Uterus (tissue), 4 donors: Measurements from ENCODE around the gene MSANTD2. TPM values are rescaled to one million over a fixed set of nuclear protein-coding genes. Genes with fewer than 3 reads are reported as not detected.
A peak's percentile ranks its signal among the peaks of the same experiment; 100 is the strongest.

Experiments
- DNase-seq, 2 donors: peaks; one replicate each; pipeline ENCODE4 v3.0.0-alpha.2; 2019 to 2020
- H3K27ac ChIP-seq, 2 donors: fragments of 200-600 bp; sonication (generic); 1 replicate in 1 of 2; 2 replicates in 1 of 2; pipeline ENCODE4 v1.5.1; 2016 to 2018
- H3K27me3 ChIP-seq, 2 donors: fragments of 200-600 bp; sonication (generic); one replicate each; pipeline ENCODE4 v1.5.1; 2018 to 2019; ENCODE audit warnings: control low read depth in 1 of 2
- H3K36me3 ChIP-seq, 2 donors: fragments of 200-600 bp; sonication (generic); one replicate each; pipeline ENCODE4 v1.5.1; 2019; ENCODE audit warnings: control low read depth in 1 of 2
- H3K4me1 ChIP-seq, 2 donors: fragments of 200-600 bp; sonication (generic); one replicate each; pipeline ENCODE4 v1.5.1; 2018 to 2019; ENCODE audit warnings: control low read depth in 1 of 2
- H3K4me3 ChIP-seq, 2 donors: fragments of 200-600 bp; sonication (generic); 1 replicate in 1 of 2; 2 replicates in 1 of 2; pipeline ENCODE4 v1.5.1; 2018 to 2019; ENCODE audit warnings: mild to moderate bottlenecking in 1 of 2
- H3K9me3 ChIP-seq, 2 donors: fragments of 200-600 bp; sonication (generic); one replicate each; pipeline ENCODE4 v1.5.1; 2019; ENCODE audit warnings: control low read depth in 1 of 2
- CTCF ChIP-seq, 4 experiments: fragments of 200-600 bp in 2 of 4; fragments of 450-650 bp in 2 of 4; sonication (generic) in 2 of 4; IDR thresholded peaks; one replicate each; pipeline ENCODE4 v1.5.1; 2016 to 2019; ENCODE audit warnings: antibody characterized with exemption in 4 of 4, mild to moderate bottlenecking in 2 of 4, moderate library complexity in 1 of 4
- POLR2A ChIP-seq, 2 donors: fragments of 450-650 bp; IDR thresholded peaks; one replicate each; pipeline ENCODE4 v1.6.1; 2016; ENCODE audit warnings: antibody characterized with exemption in 2 of 2, mild to moderate bottlenecking in 1 of 2, moderate library complexity in 1 of 2
- intact Hi-C: fragments of 100-400 bp; cut with DNase I; formaldehyde crosslinking; loops from one replicate; pipeline ENCODE4 v1.15.1; 2023; ENCODE audit warnings: low total_unique reads
- total RNA-seq, 4 donors: library from RNA; depleted of rRNA in 3 of 4; stranded (reverse); fragments of >200 nt in 3 of 4; gene quantifications; one replicate each; pipeline versions ENCODE4 v1.1.0 to v1.2.4, GENCODE V29; 2014 to 2023
- donor health status: DM: yes; HTN: yes; CAD: no.

The MSANTD2 gene
- total RNA-seq, 4 donors from 2014 or later = 5.1 to 36.6 (median 24.5) TPM

- no peaks in the 10 kb centered on the region for H3K4me1 ChIP-seq
- H3K9me3 ChIP-seq = no peaks in the 10 kb centered on the region
- intact Hi-C loops = no loop called here
- no peaks in the 10 kb centered on the region for H3K36me3 ChIP-seq
- peak overlapping the region in 1 of 2 donors; percentile 21 for H3K27ac ChIP-seq
- TF ChIP-seq CTCF (IDR thresholded peaks at IDR 0.05) (no peak), POLR2A (IDR thresholded peaks at IDR 0.05) (no peak)
- no peak overlapping the region for H3K4me3 ChIP-seq
- DNase-seq = no peak
- peaks cover 6 to 24% of the 10 kb centered on the region in 2 donors for H3K27me3 ChIP-seq
Observed at GRCh38 chr11:124749912-124750311, 50.3 kb downstream of the MSANTD2 start.

DNA sequence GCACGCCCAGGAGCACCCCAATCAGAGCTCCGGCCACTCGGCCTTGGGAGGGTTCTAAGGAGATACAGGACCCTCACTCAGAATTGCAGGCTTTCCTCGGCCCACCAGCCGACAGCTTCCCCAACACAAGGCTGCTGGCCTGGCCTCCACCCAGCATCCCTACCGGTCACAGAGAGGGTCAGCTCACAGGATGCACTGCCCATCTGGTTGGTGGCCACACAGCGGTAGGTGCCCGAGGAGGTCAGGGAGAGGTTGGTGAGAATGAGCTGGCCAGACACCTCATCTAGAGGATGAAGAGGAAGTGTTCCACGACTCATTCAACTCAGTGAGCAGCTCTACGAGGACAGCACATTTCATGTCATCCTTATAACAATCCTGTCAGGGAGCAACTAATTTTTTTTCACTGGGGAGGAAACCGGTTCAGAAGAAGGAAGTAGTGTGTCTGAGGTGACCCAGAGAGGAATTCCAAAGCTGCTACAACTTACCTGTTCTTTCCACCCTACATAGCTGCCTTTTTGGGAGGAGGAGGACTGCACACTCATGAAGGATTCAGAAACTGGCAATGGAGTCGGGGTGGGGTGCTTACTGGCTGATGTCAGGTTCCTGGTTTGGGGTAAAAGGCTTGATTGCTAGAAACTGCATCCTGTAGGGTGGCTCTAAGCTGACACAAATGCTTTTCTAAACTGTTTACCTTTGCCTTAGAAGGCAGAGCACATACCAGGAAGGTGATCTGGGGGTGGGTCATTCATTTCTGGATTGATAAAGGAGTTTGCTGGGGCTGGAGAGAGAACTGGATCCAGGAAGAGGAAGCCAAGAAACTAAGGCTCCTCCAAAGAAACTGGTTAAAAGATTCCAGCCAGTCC, 51.5 kb downstream of the MSANTD2 start:
- no peak for TF ChIP-seq POLR2A (IDR thresholded peaks at IDR 0.05)
- no peak for TF ChIP-seq CTCF (IDR thresholded peaks at IDR 0.05)
- no peaks in the 10 kb centered on the region for H3K4me1 ChIP-seq
- DNase-seq = peak in 1 of 2 donors; percentile 57
- peaks cover 6 to 24% of the 10 kb centered on the region in 2 donors for H3K27me3 ChIP-seq
- no peaks in the 10 kb centered on the region for H3K36me3 ChIP-seq
- H3K4me3 ChIP-seq = no peak overlapping the region
- intact Hi-C loops = no loop called here
- H3K9me3 ChIP-seq = no peaks in the 10 kb centered on the region
- peak overlapping the region in 1 of 2 donors; percentile 36 for H3K27ac ChIP-seq

DNA sequence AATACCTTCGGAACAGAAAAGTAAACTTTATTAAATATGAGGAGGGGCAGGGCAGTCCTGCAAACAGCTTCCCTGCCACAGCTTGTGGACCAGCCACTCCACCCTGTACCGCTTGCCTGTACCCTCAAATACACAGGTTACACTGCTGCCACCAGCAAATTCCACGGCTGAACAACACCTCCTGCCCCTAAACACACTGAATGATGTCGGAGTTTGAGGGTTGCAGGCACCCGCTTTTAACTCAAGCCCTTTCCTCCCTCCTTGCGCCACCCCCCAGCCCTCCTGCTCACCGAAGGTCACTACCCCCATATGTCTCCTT, 52.1 kb downstream of the MSANTD2 start:
- intact Hi-C loops = no loop called here
- no peak for TF ChIP-seq POLR2A (IDR thresholded peaks at IDR 0.05)
- no peak for TF ChIP-seq CTCF (IDR thresholded peaks at IDR 0.05)
- no peak for DNase-seq
- H3K27ac ChIP-seq = no peak overlapping the region
- peaks cover 6 to 24% of the 10 kb centered on the region in 2 donors for H3K27me3 ChIP-seq
- no peak overlapping the region for H3K4me3 ChIP-seq
- no peaks in the 10 kb centered on the region for H3K9me3 ChIP-seq
- no peaks in the 10 kb centered on the region for H3K4me1 ChIP-seq
- no peaks in the 10 kb centered on the region for H3K36me3 ChIP-seq

DNA sequence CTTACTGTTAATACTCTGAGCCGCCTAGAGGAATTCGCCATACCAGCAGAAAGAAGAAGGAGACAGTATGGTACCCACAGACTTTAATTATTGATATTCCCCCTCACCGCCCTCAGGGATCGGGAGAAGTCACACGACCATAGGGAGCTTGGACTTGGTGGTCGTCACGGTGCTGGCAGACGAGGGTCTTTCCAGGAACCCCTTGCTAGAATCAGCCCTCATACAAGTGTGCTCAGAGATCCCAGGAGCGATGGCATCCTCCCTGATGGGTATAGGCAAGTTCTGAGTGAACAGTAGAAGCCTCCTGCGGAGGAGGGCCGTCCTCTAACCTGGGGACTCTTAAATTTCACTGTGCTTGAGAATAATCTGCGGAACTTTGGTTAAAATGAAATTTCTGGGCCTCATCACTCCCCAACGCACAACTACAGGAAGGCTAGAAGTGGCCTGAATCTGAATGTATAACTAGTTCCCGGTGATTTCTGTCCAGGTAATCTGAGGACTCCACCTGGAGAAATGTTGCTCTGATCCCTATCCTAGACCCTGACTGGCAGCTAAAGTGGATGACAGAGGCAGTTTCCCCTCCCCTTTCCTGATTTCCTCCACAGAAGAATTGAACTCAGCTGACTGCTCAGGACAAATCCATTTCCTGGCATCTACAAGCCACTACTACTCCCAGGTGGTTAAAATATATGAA, 52.7 kb downstream of the MSANTD2 start:
- H3K9me3 ChIP-seq = no peaks in the 10 kb centered on the region
- H3K4me3 ChIP-seq = no peak overlapping the region
- peaks cover 6 to 24% of the 10 kb centered on the region in 2 donors for H3K27me3 ChIP-seq
- no peaks in the 10 kb centered on the region for H3K4me1 ChIP-seq
- no peak for DNase-seq
- intact Hi-C loops = no loop called here
- TF ChIP-seq POLR2A (IDR thresholded peaks at IDR 0.05) (no peak), CTCF (IDR thresholded peaks at IDR 0.05) (no peak)
- H3K36me3 ChIP-seq = no peaks in the 10 kb centered on the region
- no peak overlapping the region for H3K27ac ChIP-seq
